Common myeloid progenitor, CD34-positive (primary cell): ENCODE data around the gene GLCE.

ENCODE experiments used
- CTCF ChIA-PET: fragments of 350-600 bp; sonication (Branson Sonifier 250); formaldehyde crosslinking; loops from one replicate; lab custom pipeline; 2021; ENCODE audit warnings: antibody characterized with exemption; lab: Charles Lee
- POLR2A ChIA-PET: fragments of 350-600 bp; sonication (Branson Sonifier 250); formaldehyde crosslinking; loops from one replicate; lab custom pipeline; 2021; ENCODE audit warnings: antibody characterized with exemption; lab: Charles Lee
- DNase-seq, 3 donors: peaks; one replicate each; pipeline versions ENCODE4 v3.0.0 to v3.0.0-alpha.2; 2013
- H3K27ac ChIP-seq, 2 experiments: 1 replicate in 1 of 2; 2 replicates in 1 of 2; pipeline ENCODE4 v1.7.0; 2013; ENCODE audit warnings: inconsistent platforms in 2 of 2, low read length in 2 of 2, mild to moderate bottlenecking in 2 of 2, low read depth in 1 of 2, moderate library complexity in 1 of 2; ENCODE audit not compliant: severe bottlenecking in 2 of 2, insufficient read depth in 1 of 2, poor library complexity in 1 of 2
- H3K27me3 ChIP-seq, 5 experiments: replicated peaks in 2 of 5; 1 replicate in 3 of 5; 2 replicates in 2 of 5; pipeline versions ENCODE4 v1.6.1 to v1.7.0; 2013; ENCODE audit warnings: low read length in 4 of 5, mild to moderate bottlenecking in 2 of 5, moderate library complexity in 2 of 5, inconsistent platforms in 1 of 5; ENCODE audit not compliant: insufficient read depth in 5 of 5, control insufficient read depth in 4 of 5
- H3K36me3 ChIP-seq, 4 experiments: 1 replicate in 2 of 4; 2 replicates in 2 of 4; pipeline versions ENCODE4 v1.6.1 to v1.7.0; 2013; ENCODE audit warnings: low read length in 3 of 4, control low read depth in 1 of 4, mild to moderate bottlenecking in 1 of 4; ENCODE audit not compliant: control insufficient read depth in 4 of 4, insufficient read depth in 4 of 4
- H3K4me1 ChIP-seq, 4 experiments: 1 replicate in 3 of 4; 2 replicates in 1 of 4; pipeline versions ENCODE4 v1.6.1 to v1.7.1; 2013; ENCODE audit warnings: low read length in 3 of 4, mild to moderate bottlenecking in 3 of 4, control low read depth in 1 of 4, inconsistent platforms in 1 of 4, moderate library complexity in 1 of 4; ENCODE audit not compliant: control insufficient read depth in 4 of 4, insufficient read depth in 4 of 4; ENCODE audit errors: control extremely low read depth in 1 of 4
- H3K4me3 ChIP-seq, 7 experiments: 1 replicate in 4 of 7; 2 replicates in 3 of 7; pipeline versions ENCODE4 v1.5.1 to v1.7.0; 2013; ENCODE audit warnings: mild to moderate bottlenecking in 7 of 7, low read length in 6 of 7, moderate library complexity in 6 of 7, inconsistent platforms in 2 of 7, low read depth in 2 of 7, control low read depth in 1 of 7; ENCODE audit not compliant: insufficient read depth in 4 of 7, control insufficient read depth in 1 of 7; ENCODE audit errors: extremely low read depth in 1 of 7
- H3K9me3 ChIP-seq, 5 experiments: 1 replicate in 4 of 5; 2 replicates in 1 of 5; pipeline versions ENCODE4 v1.6.1 to v1.7.1; 2013; ENCODE audit warnings: low read length in 4 of 5, mild to moderate bottlenecking in 2 of 5, inconsistent platforms in 1 of 5, low read depth in 1 of 5, moderate library complexity in 1 of 5; ENCODE audit not compliant: control insufficient read depth in 4 of 5, insufficient read depth in 2 of 5; ENCODE audit errors: control extremely low read depth in 1 of 5
- WGBS: methylation state at CpG from one replicate; pipeline ENCODE4 v1.1.5; 2013; ENCODE audit not compliant: insufficient coverage; 5-methylcytosine and 5-hydroxymethylcytosine counted together

Gene GLCE

DNA sequence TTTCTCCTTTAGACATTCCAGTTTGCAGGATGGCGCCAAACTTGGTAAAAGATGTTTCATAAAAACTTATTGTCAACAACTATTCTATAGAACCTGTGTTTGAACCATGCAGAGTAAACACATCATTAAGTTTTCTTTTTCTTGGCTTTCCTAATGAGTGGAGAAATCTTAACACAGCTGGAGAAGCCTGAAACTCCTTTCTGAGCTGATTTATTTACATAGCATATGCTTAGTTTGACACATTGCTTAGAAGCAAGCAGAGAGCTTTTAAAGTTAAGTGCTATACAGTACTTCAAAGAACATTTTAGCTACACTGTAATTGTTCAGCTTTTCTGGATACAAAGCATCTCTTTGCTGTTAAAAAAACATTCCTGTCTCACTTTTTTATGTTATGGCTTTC is 77.3 kb downstream of the GLCE start:
- whole genome bisulfite sequencing = no CpG with 5 or more reads among the region's 1 CpG

DNA sequence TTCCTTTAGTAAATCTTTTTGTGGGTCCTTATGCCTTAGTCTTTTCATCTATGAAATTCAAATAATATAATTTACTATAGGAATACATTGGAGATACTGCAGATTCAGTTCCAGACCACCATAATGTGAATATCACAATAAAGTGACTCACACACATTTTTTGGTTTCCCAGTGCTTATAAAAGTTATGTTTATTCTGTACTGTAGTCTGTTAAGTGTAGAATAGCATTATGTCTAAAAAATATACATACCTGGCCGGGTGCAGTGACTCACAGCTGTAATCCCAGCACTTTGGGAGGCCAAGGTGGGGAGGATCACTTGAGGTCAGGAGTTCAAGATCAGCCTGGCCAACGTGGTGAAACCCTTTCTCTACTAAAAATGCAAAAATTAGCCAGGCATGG is 84.4 kb downstream of the GLCE start:
- H3K9me3 ChIP-seq = no peaks in the 10 kb centered on the region
- H3K27ac ChIP-seq = no peak overlapping the region
- 50% methylated on average over 2 of the region's 2 CpGs for WGBS
- ChIA-PET CTCF (interaction anchor here (1.6 kb wide), 1 partner anchor 187 kb away, joined by 5 read pairs; no protein-coding TSS in a partner anchor), POLR2A (no interaction called here)
- no peaks in the 10 kb centered on the region for H3K36me3 ChIP-seq
- DNase-seq = no peak
- H3K4me1 ChIP-seq = peaks cover 0 to 3% (median 0%) of the 10 kb centered on the region in 4 experiments
- H3K27me3 ChIP-seq = no peaks in the 10 kb centered on the region
- no peak overlapping the region for H3K4me3 ChIP-seq

More for the DNA sequence above, 77.3 kb downstream of the GLCE start:
- Histone ChIP-seq H3K4me3 (no peak overlapping the region), H3K27me3 (no peaks in the 10 kb centered on the region), H3K27ac (no peak overlapping the region), H3K36me3 (no peaks in the 10 kb centered on the region), H3K9me3 (peaks cover 0 to 3% (median 0%) of the 10 kb centered on the region in 5 experiments), H3K4me1 (no peaks in the 10 kb centered on the region)
- DNase-seq = no peak
- POLR2A ChIA-PET = no interaction called here
- CTCF ChIA-PET = interaction anchor here (0.7 to 1.6 kb wide), 3 partner anchors 9 to 53 kb away, joined by 3 to 4 read pairs (median 3); no protein-coding TSS in a partner anchor

DNA sequence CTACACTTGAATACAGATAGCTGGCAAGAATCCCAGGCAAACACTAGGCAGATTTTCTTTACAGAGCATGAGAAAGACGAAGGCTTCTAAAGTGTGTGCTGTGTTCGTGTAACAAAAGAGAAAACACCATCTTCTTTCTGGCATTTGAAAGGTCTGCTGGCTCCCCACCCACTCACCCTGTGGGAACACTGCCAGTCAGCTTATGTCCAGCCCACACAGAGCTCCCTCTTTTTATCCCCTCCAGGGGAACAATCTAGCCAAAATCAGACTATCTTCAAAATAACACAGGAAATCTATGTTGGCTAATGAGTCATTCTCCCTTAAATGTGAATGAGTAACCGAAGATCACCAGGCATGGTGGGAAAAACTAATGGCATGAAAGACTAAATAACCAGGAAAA is 92.7 kb downstream of the GLCE start:
- DNase-seq = no peak
- Histone ChIP-seq H3K9me3 (no peaks in the 10 kb centered on the region), H3K4me3 (no peak overlapping the region), H3K4me1 (no peaks in the 10 kb centered on the region), H3K27ac (no peak overlapping the region), H3K27me3 (no peaks in the 10 kb centered on the region), H3K36me3 (peaks cover 0 to 3% (median 0%) of the 10 kb centered on the region in 4 experiments)
- ChIA-PET CTCF (no interaction called here), POLR2A (no interaction called here)
- 80% methylated on average over 1 of the region's 3 CpGs for WGBS

DNA sequence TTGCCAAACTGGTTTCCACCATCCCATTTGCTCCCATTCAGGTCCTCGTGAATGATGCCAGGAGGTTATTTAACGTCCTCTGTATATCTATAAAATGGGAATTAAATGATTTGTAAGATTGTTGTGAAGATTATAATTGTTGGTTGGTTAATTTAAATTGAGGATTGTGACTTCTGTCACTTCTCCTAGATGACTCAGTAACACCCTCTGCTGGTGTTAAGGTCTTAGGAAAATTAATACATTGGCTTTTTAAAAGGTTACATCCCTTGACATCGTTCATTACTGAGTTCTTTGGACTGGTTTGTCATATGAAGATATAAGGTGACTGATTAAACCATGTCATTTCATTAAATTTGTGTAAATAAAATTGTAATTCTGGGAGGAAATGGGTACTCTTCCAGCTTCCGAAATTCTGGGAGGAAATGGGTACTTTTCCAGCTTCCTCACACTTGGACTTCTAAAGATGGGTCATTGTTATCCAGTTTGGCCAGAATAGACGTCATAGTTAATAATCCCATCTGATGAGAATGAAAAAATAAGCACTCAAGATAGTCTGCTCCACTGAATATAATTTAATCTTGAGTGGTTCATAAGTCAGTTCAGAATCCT is 105.0 kb downstream of the GLCE start:
- CTCF ChIA-PET = interaction anchor here (1.3 to 1.9 kb wide), 6 partner anchors 10 to 238 kb away, joined by 3 to 9 read pairs (median 4); no protein-coding TSS in a partner anchor
- Histone ChIP-seq H3K4me1 (no peaks in the 10 kb centered on the region), H3K27me3 (no peaks in the 10 kb centered on the region), H3K27ac (no peak overlapping the region), H3K9me3 (no peaks in the 10 kb centered on the region), H3K36me3 (peaks cover 0 to 8% (median 4%) of the 10 kb centered on the region in 4 experiments), H3K4me3 (no peak overlapping the region)
- POLR2A ChIA-PET = no interaction called here
- no CpG with 5 or more reads among the region's 5 CpGs for WGBS
- peak; percentile 46 to 76 (median 69) for DNase-seq

DNA sequence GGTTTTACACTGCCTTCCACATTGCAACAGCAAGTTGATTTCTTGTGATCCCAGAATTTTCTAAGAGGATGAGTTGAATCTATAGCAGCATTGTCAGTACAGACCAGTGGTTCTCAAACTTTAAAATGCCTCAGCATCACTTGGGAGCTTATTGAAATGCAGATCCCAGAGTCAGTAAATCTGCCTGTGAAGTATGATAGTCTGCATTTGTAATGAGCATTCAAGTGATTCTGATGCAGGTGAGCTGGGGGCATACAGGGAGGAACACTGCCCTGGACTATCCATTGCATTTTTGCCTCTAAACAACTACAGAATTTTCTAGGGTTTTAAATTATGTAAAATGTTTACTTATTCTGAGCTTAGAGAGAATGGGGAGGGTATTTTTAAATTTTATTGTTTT is 110.8 kb downstream of the GLCE start:
- H3K9me3 ChIP-seq = no peaks in the 10 kb centered on the region
- H3K36me3 ChIP-seq = peaks cover 0 to 8% (median 4%) of the 10 kb centered on the region in 4 experiments
- no peak for DNase-seq
- POLR2A ChIA-PET = no interaction called here
- CTCF ChIA-PET = interaction anchor here (1.3 kb wide), 1 partner anchor 218 kb away, joined by 3 read pairs; no protein-coding TSS in a partner anchor
- H3K4me3 ChIP-seq = no peak overlapping the region
- H3K27ac ChIP-seq = no peak overlapping the region
- H3K4me1 ChIP-seq = no peaks in the 10 kb centered on the region
- H3K27me3 ChIP-seq = no peaks in the 10 kb centered on the region

DNA sequence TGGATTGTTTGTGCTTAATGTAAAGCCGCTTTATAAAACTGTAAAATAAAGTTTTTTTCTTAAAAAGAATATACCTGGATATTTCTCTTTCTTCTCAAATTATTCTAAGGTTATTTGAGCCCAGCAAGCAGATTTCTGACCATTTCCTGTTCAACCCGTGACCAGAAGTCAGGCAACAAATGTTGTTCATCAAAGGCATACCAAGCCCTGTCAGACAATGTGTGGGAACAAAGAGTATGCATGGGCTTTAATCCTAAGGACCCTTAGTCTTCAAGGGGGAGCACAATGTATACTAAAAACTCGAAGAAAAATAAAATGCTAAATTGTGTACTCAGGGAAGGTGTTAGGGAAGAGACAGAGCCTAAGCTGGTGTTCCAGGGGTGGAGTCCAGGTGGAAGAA is 111.7 kb downstream of the GLCE start:
- POLR2A ChIA-PET = no interaction called here

DNA sequence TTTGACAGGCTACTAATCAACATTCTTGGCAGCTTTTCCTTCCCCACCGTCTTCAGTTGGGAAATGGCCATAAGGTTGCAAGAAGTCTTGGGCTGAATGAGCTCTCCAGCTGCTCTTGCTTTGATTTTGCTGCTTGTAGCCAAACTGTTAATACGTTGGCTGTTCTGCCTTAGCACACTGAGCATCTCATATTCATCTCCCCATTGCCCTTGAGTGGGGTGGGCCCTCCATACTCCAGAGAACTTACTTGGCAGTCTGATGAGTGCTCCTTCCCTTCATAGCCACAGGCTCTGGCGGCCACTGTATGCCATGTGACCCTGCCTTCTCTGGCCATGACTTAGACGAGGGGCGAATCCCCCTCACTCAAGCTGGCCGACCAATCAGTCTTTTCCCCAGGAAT is 112.5 kb downstream of the GLCE start:
- POLR2A ChIA-PET = no interaction called here
- Histone ChIP-seq H3K4me1 (no peaks in the 10 kb centered on the region), H3K4me3 (no peak overlapping the region), H3K36me3 (peaks cover 0 to 8% (median 4%) of the 10 kb centered on the region in 4 experiments), H3K27me3 (no peaks in the 10 kb centered on the region), H3K27ac (no peak overlapping the region), H3K9me3 (no peaks in the 10 kb centered on the region)
- DNase-seq = no peak
- CTCF ChIA-PET = no interaction called here
- WGBS = 93% methylated on average over 4 of the region's 6 CpGs

More for the DNA sequence above, 111.7 kb downstream of the GLCE start:
- Histone ChIP-seq H3K9me3 (no peaks in the 10 kb centered on the region), H3K27me3 (no peaks in the 10 kb centered on the region), H3K4me1 (no peaks in the 10 kb centered on the region), H3K36me3 (peaks cover 0 to 8% (median 4%) of the 10 kb centered on the region in 4 experiments), H3K27ac (no peak overlapping the region), H3K4me3 (no peak overlapping the region)
- DNase-seq = no peak
- 93% methylated on average over 2 of the region's 3 CpGs for WGBS
- CTCF ChIA-PET = no interaction called here
